Suppressor macrophage (primary cell): ENCODE results near the gene ZC3H12C.

Experiments
- DNase-seq, 4 experiments: peaks; one replicate each; pipeline ENCODE4 v3.0.0-alpha.2; 2020 to 2022

ZC3H12C gene

DNA sequence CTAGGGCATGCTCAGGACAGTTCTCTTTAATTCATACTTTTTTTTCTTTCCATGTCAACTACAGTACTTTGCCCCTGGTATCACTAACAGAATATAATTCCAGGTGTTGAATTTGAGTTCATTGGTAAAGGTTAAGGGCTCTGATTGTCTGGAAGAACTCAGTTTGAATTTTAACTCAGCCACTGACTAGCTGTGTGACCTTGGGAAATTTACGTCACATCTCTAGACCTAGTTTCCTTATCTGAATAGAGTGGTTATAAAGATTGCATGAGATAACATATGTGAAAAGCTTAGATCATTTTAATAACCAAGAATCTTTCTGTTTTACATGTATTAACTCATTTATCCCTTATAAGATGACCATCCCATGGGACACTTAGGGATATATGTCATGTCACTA is 15.8 kb upstream of the ZC3H12C start:
- DNase-seq = no peak

GRCh38 chr11:110077831-110078325 is 15.3 kb upstream of the ZC3H12C start:
- peak; percentile 41 to 78 (median 68) for DNase-seq

DNA sequence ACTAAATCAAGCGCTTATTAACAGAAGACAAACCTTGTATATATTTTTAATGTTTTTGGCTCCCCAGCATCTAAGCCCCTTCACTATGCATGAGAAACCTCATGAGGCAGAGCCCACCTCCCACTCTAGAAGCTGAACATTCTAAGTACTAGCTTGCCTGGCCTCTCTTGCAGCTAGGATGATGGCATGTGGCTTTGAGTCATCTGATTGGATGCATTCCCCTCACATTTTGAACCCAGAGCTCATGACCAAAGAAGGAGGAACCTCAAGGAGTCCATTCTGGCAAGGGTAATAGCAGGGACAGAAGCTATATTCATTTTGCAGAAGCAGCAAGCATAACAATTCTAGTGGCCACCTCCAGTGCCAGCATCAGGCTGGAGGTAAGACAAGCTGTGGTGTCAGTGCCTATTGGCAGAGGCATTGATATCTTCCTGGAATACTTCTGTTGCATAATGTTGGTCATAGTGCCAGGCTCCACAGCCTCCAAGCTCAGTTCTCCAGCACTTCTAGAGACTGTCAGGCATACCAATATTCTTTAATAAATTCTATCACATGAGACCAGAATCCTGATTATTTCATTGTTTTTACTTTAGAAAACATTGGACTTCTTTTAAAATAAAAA is 14.2 kb upstream of the ZC3H12C start:
- no peak for DNase-seq

- DNase-seq = no peak
Measured at GRCh38 chr11:110079726-110080125, 13.5 kb upstream of the ZC3H12C start.

GRCh38 chr11:110081462-110082376 is 11.5 kb upstream of the ZC3H12C start:
- peak in 2 of 4 experiments; percentile 32 to 36 for DNase-seq

GRCh38 chr11:110082899-110083298 is 10.3 kb upstream of the ZC3H12C start:
- DNase-seq = no peak

DNA sequence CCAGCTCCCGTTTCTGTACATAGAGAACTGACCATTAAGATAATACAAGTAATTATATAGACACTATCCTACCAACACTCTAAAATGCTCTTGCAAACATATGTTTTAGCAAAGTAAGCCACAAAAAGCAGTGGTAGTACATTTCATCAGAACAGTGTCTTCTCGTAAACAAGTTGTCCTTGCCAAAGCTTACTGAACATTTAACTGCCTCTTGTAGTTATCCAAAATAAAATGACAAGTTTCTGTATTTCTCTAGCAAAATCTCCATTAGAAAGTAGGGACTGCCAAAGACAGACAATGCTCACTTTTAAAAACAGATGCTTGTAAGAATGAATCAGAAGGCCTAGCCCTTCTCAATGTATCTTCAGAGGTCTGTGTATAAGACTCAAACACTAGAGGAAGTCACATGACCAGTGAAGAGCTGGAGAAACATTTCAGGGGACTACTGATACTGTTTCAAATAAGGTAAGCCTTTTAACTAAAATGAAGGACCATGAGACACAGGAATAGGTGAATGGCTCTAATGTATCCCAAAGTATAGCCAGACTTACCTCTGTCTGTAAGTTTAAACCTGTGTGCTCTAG is 7.8 kb upstream of the ZC3H12C start:
- no peak for DNase-seq

- peak; percentile 89 to 97 (median 92) for DNase-seq
Measured at GRCh38 chr11:110086892-110087309, 6.3 kb upstream of the ZC3H12C start.

GRCh38 chr11:110087812-110088534 is 5.2 kb upstream of the ZC3H12C start:
- DNase-seq = peak; percentile 50 to 83 (median 64)

DNA sequence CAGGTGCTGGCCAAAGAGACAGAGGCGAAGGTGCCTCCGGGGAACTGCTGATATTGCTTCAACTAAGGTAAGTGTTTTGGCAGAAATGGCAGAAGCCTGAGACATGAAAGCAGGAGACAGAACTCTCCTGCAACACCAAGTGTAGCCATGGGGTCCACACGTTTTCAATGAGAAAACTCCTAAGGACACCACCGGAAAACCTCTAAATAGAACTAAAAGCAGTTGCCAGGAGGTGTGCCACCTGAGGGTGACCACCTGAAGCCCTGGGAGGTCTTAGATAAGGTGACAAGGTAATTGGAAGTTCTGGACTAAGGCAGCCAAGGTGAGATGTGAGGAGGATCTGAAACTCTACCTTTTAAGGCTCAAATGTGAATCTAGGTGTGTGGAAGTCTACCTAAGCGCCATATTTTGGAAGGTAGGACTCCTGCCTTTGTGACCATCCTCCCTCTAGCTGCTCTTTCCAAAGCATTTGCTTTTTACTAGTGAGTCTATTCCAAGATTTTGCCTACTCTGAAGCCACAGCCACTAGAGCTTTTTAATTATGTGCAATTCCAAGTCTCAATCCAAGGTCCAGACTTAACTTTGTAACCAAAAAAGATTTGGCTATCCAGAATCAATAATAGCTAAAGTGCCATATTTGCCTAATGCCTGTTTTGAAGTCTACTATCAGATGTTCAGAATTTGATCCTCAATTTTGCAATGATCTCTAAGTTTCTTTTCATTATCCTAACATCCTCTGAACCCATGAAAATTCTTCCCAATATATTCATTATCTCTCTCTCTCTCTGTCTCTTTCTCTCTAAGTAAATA is 4.5 kb upstream of the ZC3H12C start:
- DNase-seq = no peak

- DNase-seq = peak in 1 of 4 experiments; percentile 39
Measured at GRCh38 chr11:110089617-110090282, 3.4 kb upstream of the ZC3H12C start.

GRCh38 chr11:110090466-110091026 is 2.6 kb upstream of the ZC3H12C start:
- no peak for DNase-seq

- DNase-seq = no peak
Measured at GRCh38 chr11:110092111-110092514, 1.1 kb upstream of the ZC3H12C start.

DNA sequence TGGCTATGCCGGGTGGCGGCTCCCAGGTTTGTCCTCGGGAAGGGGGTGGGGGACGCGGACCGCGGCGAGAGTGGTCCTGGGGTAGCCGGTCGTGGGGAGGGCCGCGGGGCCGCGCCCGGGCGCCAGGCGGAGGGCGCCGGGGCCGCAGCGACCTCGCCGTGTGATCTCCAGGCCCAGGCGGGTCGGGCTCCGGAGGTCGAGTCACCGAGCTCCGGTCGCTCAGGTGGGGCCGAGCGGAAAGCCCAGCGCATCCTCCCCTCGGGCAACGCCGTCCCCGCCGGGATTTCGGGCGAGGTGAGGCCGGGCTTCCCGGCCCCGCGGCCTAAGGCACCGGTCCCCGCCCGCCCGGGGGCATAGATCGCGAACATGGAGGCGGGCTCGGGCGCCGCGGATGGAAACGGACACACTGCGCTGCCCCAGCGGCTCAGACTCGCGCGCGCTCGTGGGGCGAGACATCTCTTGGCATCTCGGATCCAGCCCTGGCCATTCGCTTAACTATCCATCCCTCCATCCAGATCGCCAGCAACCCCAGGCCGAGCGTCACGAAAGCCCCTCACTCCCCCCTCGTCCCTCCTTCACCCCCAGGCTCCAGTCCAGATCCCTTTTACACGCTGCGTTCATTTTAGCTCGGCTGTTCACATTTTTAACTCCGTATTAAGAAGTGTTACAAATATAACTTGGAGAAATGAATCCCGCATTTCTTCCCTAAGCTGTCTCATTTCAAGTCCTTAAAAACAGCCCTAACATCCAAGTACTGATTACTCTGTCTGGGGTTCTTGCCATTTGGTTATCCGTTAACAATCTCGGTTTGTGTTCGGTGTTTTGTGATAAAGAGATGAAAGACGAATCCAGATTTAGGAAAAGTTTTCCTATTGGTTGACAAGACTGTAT is 460 bp downstream of the ZC3H12C start:
- peak; percentile 52 to 83 (median 72) for DNase-seq

GRCh38 chr11:110094298-110095285 is 1.4 kb downstream of the ZC3H12C start:
- no peak for DNase-seq

DNA sequence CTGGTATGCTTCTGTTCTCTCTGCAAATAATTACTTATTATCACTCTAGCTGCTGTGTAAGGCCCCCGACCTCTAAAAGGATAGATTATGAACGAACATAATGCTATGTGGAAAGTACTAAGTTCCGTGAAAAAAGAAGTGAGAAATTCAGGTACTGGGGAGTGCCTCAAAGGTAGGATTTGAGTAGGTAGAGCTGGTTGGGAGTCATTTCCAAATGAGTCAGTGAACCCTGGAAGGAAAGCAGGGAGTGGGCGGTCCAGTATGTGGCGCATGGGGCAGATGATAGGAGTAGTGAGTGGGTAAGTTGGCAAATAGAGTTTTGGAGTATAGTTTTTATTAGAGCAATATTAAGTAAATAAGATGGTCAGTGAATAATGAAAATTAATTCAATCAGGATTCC is 2.4 kb downstream of the ZC3H12C start:
- peak; percentile 52 to 77 (median 72) for DNase-seq

DNA sequence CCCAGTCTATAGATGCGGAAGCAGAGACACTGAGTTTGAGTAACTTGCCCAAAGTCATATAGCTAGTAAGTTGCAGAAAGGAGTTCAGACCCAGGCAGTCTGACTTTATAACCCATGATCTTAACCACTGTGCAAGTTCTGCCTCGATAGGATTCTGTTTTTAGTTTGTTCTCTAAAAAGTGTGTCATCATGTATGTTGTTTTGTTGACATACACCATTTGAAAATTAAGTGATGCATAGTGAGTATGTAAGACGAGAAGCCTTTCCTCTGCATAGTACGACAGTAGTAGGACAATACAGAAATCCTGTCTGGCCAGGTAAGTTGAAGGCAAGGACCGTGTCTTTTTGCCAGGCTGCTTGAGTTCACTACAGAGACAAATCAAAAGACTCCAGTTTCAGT is 3.3 kb downstream of the ZC3H12C start:
- peak in 3 of 4 experiments; percentile 21 to 61 (median 37) for DNase-seq

GRCh38 chr11:110097459-110098012 is 4.3 kb downstream of the ZC3H12C start:
- peak in 2 of 4 experiments; percentile 23 to 47 for DNase-seq
